PC-3 (cell line): ENCODE measurements around the gene SNTG2. TPM values are rescaled to one million over a fixed set of nuclear protein-coding genes. Genes with fewer than 3 reads are reported as not detected.

ENCODE experiments used
- ATAC-seq: fragments of 200-7000 bp; cut with Tn5 transposase; 2 replicates; pipeline ENCODE4 v1.9.1; 2020; ENCODE audit warnings: mild to moderate bottlenecking, moderate library complexity
- BruUV-seq: library from RNA; stranded (reverse); fragments of 400-500 nt; replicated peaks from 2 replicates; lab custom pipeline; 2021; lab: Mats Ljungman, UMichigan
- CTCF ChIA-PET: fragments of 300-600 bp; sonication (Branson Sonifier 250); formaldehyde crosslinking; loops from one replicate; lab custom pipeline; 2022; ENCODE audit warnings: antibody characterized with exemption; lab: Charles Lee
- POLR2A ChIA-PET: fragments of 300-600 bp; sonication (Branson Sonifier 250); formaldehyde crosslinking; loops from one replicate; lab custom pipeline; 2022; ENCODE audit warnings: antibody characterized with exemption; ENCODE audit not compliant: unreplicated experiment; lab: Charles Lee
- DNase-seq: peaks from one replicate; pipeline ENCODE4 v3.0.0-alpha.2; 2015
- H2AFZ ChIP-seq: fragments of 300-600 bp; sonication (generic); 2 replicates; pipeline ENCODE4 v1.6.0; 2016; ENCODE audit warnings: antibody characterized with exemption, low read length
- H3F3A ChIP-seq: fragments of 300-600 bp; sonication (generic); one replicate; pipeline ENCODE4 v1.6.0; 2017; ENCODE audit warnings: antibody characterized with exemption, low read length, control low read depth, mild to moderate bottlenecking; ENCODE audit not compliant: unreplicated experiment
- H3K27ac ChIP-seq: fragments of 300-600 bp; sonication (generic); 2 replicates; pipeline ENCODE4 v1.5.1; 2016; ENCODE audit warnings: mild to moderate bottlenecking, low read length
- H3K27me3 ChIP-seq: fragments of 300-600 bp; sonication (generic); 2 replicates; pipeline ENCODE4 v1.6.1; 2016; ENCODE audit warnings: low read length, mixed read lengths
- H3K36me3 ChIP-seq: fragments of 300-600 bp; sonication (generic); 2 replicates; pipeline ENCODE4 v1.6.1; 2016; ENCODE audit warnings: low read depth, mixed run types, low read length, mixed read lengths
- H3K4me1 ChIP-seq: fragments of 300-600 bp; sonication (generic); 2 replicates; pipeline ENCODE4 v1.5.1; 2016; ENCODE audit warnings: low read length; ENCODE audit not compliant: insufficient read depth
- H3K4me2 ChIP-seq: fragments of 300-600 bp; sonication (generic); 2 replicates; pipeline ENCODE4 v1.6.0; 2016; ENCODE audit warnings: low read length
- H3K4me3 ChIP-seq: fragments of 300-600 bp; sonication (generic); 2 replicates; pipeline ENCODE4 v1.5.1; 2016; ENCODE audit warnings: mild to moderate bottlenecking, low read length, mixed read lengths
- H3K79me2 ChIP-seq: fragments of 300-600 bp; sonication (generic); 2 replicates; pipeline ENCODE4 v1.6.1; 2017; ENCODE audit warnings: low read length, mixed read lengths
- H3K9ac ChIP-seq: fragments of 300-600 bp; sonication (generic); 2 replicates; pipeline ENCODE4 v1.6.0; 2016; ENCODE audit warnings: mild to moderate bottlenecking, low read length
- H3K9me2 ChIP-seq: fragments of 300-600 bp; sonication (generic); replicated peaks from 2 replicates; pipeline ENCODE4 v1.6.1; 2016; ENCODE audit warnings: mixed run types, low read length, mixed read lengths
- H3K9me3 ChIP-seq: fragments of 300-600 bp; sonication (generic); 2 replicates; pipeline ENCODE4 v1.6.1; 2016; ENCODE audit warnings: low read length, mixed read lengths
- H4K20me1 ChIP-seq: fragments of 300-600 bp; sonication (generic); 2 replicates; pipeline ENCODE4 v1.6.1; 2016; ENCODE audit warnings: low read length, mixed read lengths
- EZH2 ChIP-seq: fragments of 300-600 bp; sonication (generic); IDR thresholded peaks from one replicate; pipeline ENCODE4 v1.6.1; 2017; ENCODE audit warnings: antibody characterized with exemption, mild to moderate bottlenecking, low read length; ENCODE audit not compliant: unreplicated experiment
- EZH2phosphoT487 ChIP-seq: fragments of 300-600 bp; sonication (generic); IDR thresholded peaks from 2 replicates; pipeline ENCODE4 v1.6.1; 2018; ENCODE audit warnings: mild to moderate bottlenecking, antibody characterized with exemption, low read length, borderline replicate concordance
- intact Hi-C: fragments of 100-400 bp; cut with micrococcal nuclease; formaldehyde crosslinking; loops from 2 replicates; pipeline ENCODE4 v1.9.0; 2023
- total RNA-seq: library from RNA; depleted of rRNA; stranded (reverse); fragments of >200 nt; gene quantifications from 2 replicates; pipeline ENCODE4 v1.2.3, GENCODE V29; 2014
- TF ChIP-seq, protein P1 (sequence below): fragments of 300-600 bp; sonication (generic); conservative IDR thresholded peaks from 2 replicates; pipeline ENCODE4 v1.5.1; 2017; ENCODE audit warnings: antibody characterized with exemption, low read depth, mild to moderate bottlenecking, low read length

Gene SNTG2
- total RNA-seq, 1 experiment from 2014 or later: not detected

DNA sequence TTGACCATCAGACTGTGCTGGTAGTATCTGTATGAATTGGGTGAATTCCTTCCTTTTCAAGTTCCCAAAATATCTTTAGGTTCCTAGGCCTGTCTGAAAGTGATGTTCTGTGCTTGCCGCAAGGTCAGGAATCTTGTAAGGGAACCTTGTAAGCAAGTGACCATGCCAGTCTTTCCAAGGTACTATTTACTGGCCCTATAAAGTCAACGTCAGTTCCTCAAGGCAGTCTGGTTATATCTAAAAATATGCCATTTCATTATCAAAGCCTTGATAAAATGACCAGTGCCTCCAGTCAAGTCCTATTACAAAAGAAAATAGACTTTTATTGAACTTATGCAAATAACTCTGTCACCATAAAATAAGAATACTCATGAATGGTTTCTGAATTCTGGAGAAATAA is 374.2 kb downstream of the SNTG2 start:
- Histone ChIP-seq H2AFZ (no peak overlapping the region), H3K79me2 (no peaks in the 10 kb centered on the region), H3K9ac (no peak overlapping the region), H3K4me1 (no peaks in the 10 kb centered on the region), H4K20me1 (no peaks in the 10 kb centered on the region), H3K4me2 (no peak overlapping the region), H3K36me3 (no peaks in the 10 kb centered on the region), H3F3A (no peaks in the 10 kb centered on the region), H3K27ac (no peak overlapping the region), H3K9me2 (no peaks in the 10 kb centered on the region), H3K4me3 (no peak overlapping the region), H3K9me3 (no peaks in the 10 kb centered on the region), H3K27me3 (peaks cover 38% of the 10 kb centered on the region)
- TF ChIP-seq, protein P1, sequence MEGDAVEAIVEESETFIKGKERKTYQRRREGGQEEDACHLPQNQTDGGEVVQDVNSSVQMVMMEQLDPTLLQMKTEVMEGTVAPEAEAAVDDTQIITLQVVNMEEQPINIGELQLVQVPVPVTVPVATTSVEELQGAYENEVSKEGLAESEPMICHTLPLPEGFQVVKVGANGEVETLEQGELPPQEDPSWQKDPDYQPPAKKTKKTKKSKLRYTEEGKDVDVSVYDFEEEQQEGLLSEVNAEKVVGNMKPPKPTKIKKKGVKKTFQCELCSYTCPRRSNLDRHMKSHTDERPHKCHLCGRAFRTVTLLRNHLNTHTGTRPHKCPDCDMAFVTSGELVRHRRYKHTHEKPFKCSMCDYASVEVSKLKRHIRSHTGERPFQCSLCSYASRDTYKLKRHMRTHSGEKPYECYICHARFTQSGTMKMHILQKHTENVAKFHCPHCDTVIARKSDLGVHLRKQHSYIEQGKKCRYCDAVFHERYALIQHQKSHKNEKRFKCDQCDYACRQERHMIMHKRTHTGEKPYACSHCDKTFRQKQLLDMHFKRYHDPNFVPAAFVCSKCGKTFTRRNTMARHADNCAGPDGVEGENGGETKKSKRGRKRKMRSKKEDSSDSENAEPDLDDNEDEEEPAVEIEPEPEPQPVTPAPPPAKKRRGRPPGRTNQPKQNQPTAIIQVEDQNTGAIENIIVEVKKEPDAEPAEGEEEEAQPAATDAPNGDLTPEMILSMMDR: no peak
- TF ChIP-seq EZH2phosphoT487: no peak
- TF ChIP-seq EZH2: no peak
- POLR2A ChIA-PET: no interaction called here
- intact Hi-C loops: no loop called here
- CTCF ChIA-PET: no interaction called here
- no peak for DNase-seq
- no peak for ATAC-seq
- BruUV-seq: no TSS peak

DNA sequence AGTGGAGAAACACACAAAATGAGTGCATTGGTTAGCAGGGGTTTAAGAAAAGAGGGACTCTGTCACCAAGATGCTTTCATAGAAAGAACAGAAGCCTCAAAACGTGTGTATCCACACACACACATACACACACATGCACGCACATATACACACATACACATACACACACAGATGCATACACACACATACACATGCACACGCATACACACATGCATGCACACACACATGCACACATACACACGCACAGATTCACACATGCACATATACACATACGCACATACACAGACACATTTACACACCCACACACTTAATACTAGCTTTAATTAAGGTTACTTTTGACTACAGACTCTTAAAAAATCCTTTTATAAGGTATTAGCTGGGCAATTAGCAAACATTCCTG is 378.0 kb downstream of the SNTG2 start:
- H3F3A ChIP-seq: no peaks in the 10 kb centered on the region
- ChIA-PET POLR2A (no interaction called here), CTCF (no interaction called here)
- BruUV-seq: no TSS peak
- no peaks in the 10 kb centered on the region for H3K36me3 ChIP-seq
- no peaks in the 10 kb centered on the region for H3K9me3 ChIP-seq
- TF ChIP-seq, protein P1: no peak
- TF ChIP-seq EZH2 (no peak), EZH2phosphoT487 (no peak)
- DNase-seq: no peak
- H3K27ac ChIP-seq: no peak overlapping the region
- H2AFZ ChIP-seq: no peak overlapping the region
- H3K9me2 ChIP-seq: no peaks in the 10 kb centered on the region
- no peak overlapping the region for H3K4me2 ChIP-seq
- no peaks in the 10 kb centered on the region for H4K20me1 ChIP-seq
- no peaks in the 10 kb centered on the region for H3K4me1 ChIP-seq
- H3K9ac ChIP-seq: no peak overlapping the region
- H3K79me2 ChIP-seq: no peaks in the 10 kb centered on the region
- ATAC-seq: no peak
- peaks cover 58% of the 10 kb centered on the region for H3K27me3 ChIP-seq
- no peak overlapping the region for H3K4me3 ChIP-seq
- intact Hi-C loops: no loop called here

GRCh38 chr2:1339388-1340140 is 388.9 kb downstream of the SNTG2 start:
- no peaks in the 10 kb centered on the region for H3K9me3 ChIP-seq
- ChIA-PET CTCF (no interaction called here), POLR2A (no interaction called here)
- no peak overlapping the region for H3K4me2 ChIP-seq
- H3K36me3 ChIP-seq: no peaks in the 10 kb centered on the region
- H3K27me3 ChIP-seq: peaks cover 73% of the 10 kb centered on the region
- no peaks in the 10 kb centered on the region for H4K20me1 ChIP-seq
- DNase-seq (no peak), ATAC-seq (no peak)
- H3K79me2 ChIP-seq: no peaks in the 10 kb centered on the region
- no peaks in the 10 kb centered on the region for H3K9me2 ChIP-seq
- H3K4me1 ChIP-seq: no peaks in the 10 kb centered on the region
- H3K27ac ChIP-seq: no peak overlapping the region
- H3K4me3 ChIP-seq: no peak overlapping the region
- H3K9ac ChIP-seq: no peak overlapping the region
- no TSS peak for BruUV-seq
- TF ChIP-seq, protein P1: no peak
- no peaks in the 10 kb centered on the region for H3F3A ChIP-seq
- H2AFZ ChIP-seq: no peak overlapping the region
- intact Hi-C loops: no loop called here
